Astrocyte (in vitro differentiated cells and primary cell): ENCODE measurements around the gene AARSD1. TPM values are rescaled to one million over a fixed set of nuclear protein-coding genes. Genes with fewer than 3 reads are reported as not detected.

Experiments
- DNase-seq: peaks from one replicate; pipeline ENCODE4 v3.0.0-alpha.2; 2010; ENCODE audit warnings: low read depth
- FAIRE-seq: peaks from 2 replicates; lab custom pipeline; 2011; peaks lifted over from hg19 to GRCh38; lab: Jason Lieb, UNC
- H2AFZ ChIP-seq: 2 replicates; pipeline ENCODE4 v1.6.0; 2012; ENCODE audit warnings: low read depth, low read length, inconsistent platforms
- H3K27ac ChIP-seq: 2 replicates; pipeline ENCODE4 v1.5.1; 2011; ENCODE audit warnings: low read depth, low read length, inconsistent platforms
- H3K27me3 ChIP-seq: 2 replicates; pipeline ENCODE4 v1.6.0; 2011; ENCODE audit warnings: low read length, inconsistent platforms; ENCODE audit not compliant: insufficient read depth
- H3K36me3 ChIP-seq: 2 replicates; pipeline ENCODE4 v1.5.1; 2011; ENCODE audit warnings: low read length, inconsistent platforms; ENCODE audit not compliant: insufficient read depth
- H3K4me1 ChIP-seq: 2 replicates; pipeline ENCODE4 v1.5.1; 2011; ENCODE audit warnings: low read length, inconsistent platforms; ENCODE audit not compliant: insufficient read depth
- H3K4me2 ChIP-seq: 2 replicates; pipeline ENCODE4 v1.6.0; 2012; ENCODE audit warnings: low read length, inconsistent platforms
- H3K4me3 ChIP-seq: 2 replicates; pipeline ENCODE4 v1.5.1; 2011; ENCODE audit warnings: low read depth, mild to moderate bottlenecking, low read length, inconsistent platforms; ENCODE audit not compliant: insufficient read depth
- H3K79me2 ChIP-seq: 2 replicates; pipeline ENCODE4 v1.6.0; 2012; ENCODE audit warnings: mild to moderate bottlenecking, low read length, inconsistent platforms; ENCODE audit not compliant: insufficient read depth
- H3K9ac ChIP-seq: 2 replicates; pipeline ENCODE4 v1.6.0; 2012; ENCODE audit warnings: mild to moderate bottlenecking, low read length, inconsistent platforms
- H3K9me3 ChIP-seq: 2 replicates; pipeline ENCODE4 v1.5.1; 2012; ENCODE audit warnings: low read depth, mild to moderate bottlenecking, low read length, inconsistent platforms; ENCODE audit not compliant: insufficient read depth
- H4K20me1 ChIP-seq: 2 replicates; pipeline ENCODE4 v1.6.0; 2012; ENCODE audit warnings: low read length, inconsistent platforms; ENCODE audit not compliant: insufficient read depth
- H3K27ac Mint-ChIP-seq: one replicate; pipeline ENCODE4 v1.8.0; 2021; ENCODE audit warnings: mild to moderate bottlenecking, mixed read lengths; ENCODE audit not compliant: unreplicated experiment
- H3K27me3 Mint-ChIP-seq: one replicate; pipeline ENCODE4 v1.8.0; 2021; ENCODE audit warnings: low read depth, mixed read lengths; ENCODE audit not compliant: unreplicated experiment
- H3K36me3 Mint-ChIP-seq: one replicate; pipeline ENCODE4 v1.8.0; 2021; ENCODE audit warnings: low read depth, mixed read lengths; ENCODE audit not compliant: unreplicated experiment
- H3K4me1 Mint-ChIP-seq: one replicate; pipeline ENCODE4 v1.8.0; 2021; ENCODE audit warnings: low read depth, mixed read lengths; ENCODE audit not compliant: unreplicated experiment
- H3K4me3 Mint-ChIP-seq: one replicate; pipeline ENCODE4 v1.8.0; 2021; ENCODE audit warnings: mild to moderate bottlenecking, moderate library complexity, mixed read lengths; ENCODE audit not compliant: unreplicated experiment
- H3K9me3 Mint-ChIP-seq: one replicate; pipeline ENCODE4 v1.8.0; 2021; ENCODE audit warnings: mild to moderate bottlenecking, mixed read lengths; ENCODE audit not compliant: unreplicated experiment
- CTCF ChIP-seq: IDR thresholded peaks from 2 replicates; pipeline ENCODE4 v1.5.1; 2011; ENCODE audit warnings: low read depth, mild to moderate bottlenecking, inconsistent platforms, low read length, moderate library complexity; ENCODE audit not compliant: insufficient read depth
- EZH2 ChIP-seq: IDR thresholded peaks from 2 replicates; pipeline ENCODE4 v1.6.1; 2012; ENCODE audit warnings: mild to moderate bottlenecking, low read length, inconsistent platforms; ENCODE audit not compliant: insufficient read depth
- total RNA-seq: library from RNA; stranded (reverse); gene quantifications from 2 replicates; pipeline ENCODE4 v1.2.1, GENCODE V29; 2021

Gene AARSD1
- total RNA-seq, 1 donor from 2014 or later: 42.8 TPM

DNA sequence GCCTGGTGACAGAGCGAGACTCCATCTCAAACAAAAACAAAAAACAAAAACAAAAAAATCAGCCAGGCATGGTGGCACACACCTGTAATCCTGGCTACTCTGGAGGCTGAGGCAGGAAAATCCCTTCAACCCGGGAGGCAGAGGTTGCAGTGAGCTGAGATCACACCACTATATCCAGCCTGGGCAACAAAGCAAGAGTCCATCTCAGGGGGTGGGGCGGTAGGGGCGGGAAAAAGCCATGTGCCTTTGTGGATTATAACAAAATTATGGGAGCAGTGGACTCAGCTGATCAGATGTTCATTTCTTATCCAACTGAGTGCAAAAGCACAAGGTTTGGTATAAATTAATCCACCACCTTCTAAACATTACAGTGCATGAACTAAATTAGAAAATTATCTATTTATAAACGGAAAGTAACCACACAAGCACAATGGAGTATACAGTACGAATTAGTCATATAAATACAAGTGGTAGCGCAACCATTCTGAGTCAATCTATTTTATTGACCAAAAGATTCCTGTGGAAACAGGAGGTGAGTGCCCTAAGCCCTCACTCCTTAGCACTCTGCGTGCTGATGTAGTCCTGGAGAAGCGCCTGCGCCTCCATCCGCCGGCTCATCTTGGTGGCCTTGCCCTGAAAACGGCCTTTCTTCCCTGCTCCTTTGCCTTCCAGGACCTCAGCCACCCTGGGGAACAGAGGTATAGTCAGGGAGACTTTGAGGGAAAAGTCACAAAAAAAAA is 14.0 kb downstream of the AARSD1 start:
- Mint-ChIP-seq H3K27me3 (no peaks in the 10 kb centered on the region), H3K4me1 (no peaks in the 10 kb centered on the region), H3K4me3 (no peak overlapping the region), H3K36me3 (peaks cover 30% of the 10 kb centered on the region), H3K9me3 (no peaks in the 10 kb centered on the region), H3K27ac (no peak overlapping the region)
- no peak overlapping the region for H3K27ac ChIP-seq
- H3K4me2 ChIP-seq: no peak overlapping the region
- H2AFZ ChIP-seq: no peak overlapping the region
- H3K9me3 ChIP-seq: no peaks in the 10 kb centered on the region
- no peaks in the 10 kb centered on the region for H3K4me1 ChIP-seq
- TF ChIP-seq CTCF: no peak
- TF ChIP-seq EZH2: no peak
- H3K4me3 ChIP-seq: no peak overlapping the region
- DNase-seq: peak; percentile 36
- peaks cover 14% of the 10 kb centered on the region for H4K20me1 ChIP-seq
- no peak overlapping the region for H3K9ac ChIP-seq
- FAIRE-seq: no peak
- H3K27me3 ChIP-seq: no peaks in the 10 kb centered on the region
- H3K79me2 ChIP-seq: no peaks in the 10 kb centered on the region
- peaks cover 26% of the 10 kb centered on the region for H3K36me3 ChIP-seq

GRCh38 chr17:42946812-42947211 is 17.4 kb downstream of the AARSD1 start:
- no peak for FAIRE-seq

More at GRCh38 chr17:42946812-42947211, 17.4 kb downstream of the AARSD1 start:
- Mint-ChIP-seq H3K27me3 (no peaks in the 10 kb centered on the region), H3K9me3 (no peaks in the 10 kb centered on the region), H3K27ac (no peak overlapping the region), H3K4me3 (no peak overlapping the region), H3K36me3 (peaks cover 11% of the 10 kb centered on the region), H3K4me1 (no peaks in the 10 kb centered on the region)
- Histone ChIP-seq H3K4me1 (no peaks in the 10 kb centered on the region), H3K79me2 (no peaks in the 10 kb centered on the region), H3K9ac (no peak overlapping the region), H3K9me3 (no peaks in the 10 kb centered on the region), H3K36me3 (peaks cover 7% of the 10 kb centered on the region), H3K27ac (no peak overlapping the region), H2AFZ (no peak overlapping the region), H3K27me3 (no peaks in the 10 kb centered on the region), H4K20me1 (peaks cover 4% of the 10 kb centered on the region), H3K4me3 (no peak overlapping the region), H3K4me2 (no peak overlapping the region)
- TF ChIP-seq EZH2 (no peak), CTCF (no peak)
- DNase-seq: no peak
